WI38 (cell line): ENCODE measurements around the gene RFLNA.

Experiments
- H3K4me3 ChIP-seq: 2 replicates; pipeline ENCODE4 v1.5.1; 2011; ENCODE audit warnings: low read depth, mild to moderate bottlenecking, control low read depth, low read length
- CTCF ChIP-seq: IDR thresholded peaks from 2 replicates; pipeline ENCODE4 v1.5.1; 2012; ENCODE audit warnings: low read depth, mild to moderate bottlenecking, control low read depth, low read length

Gene RFLNA

GRCh38 chr12:124332058-124332672, 37.3 kb downstream of the RFLNA start:
- no peak; the same call in 1 of the 2 replicates for TF ChIP-seq CTCF
- H3K4me3 ChIP-seq, result no peak overlapping the region

DNA sequence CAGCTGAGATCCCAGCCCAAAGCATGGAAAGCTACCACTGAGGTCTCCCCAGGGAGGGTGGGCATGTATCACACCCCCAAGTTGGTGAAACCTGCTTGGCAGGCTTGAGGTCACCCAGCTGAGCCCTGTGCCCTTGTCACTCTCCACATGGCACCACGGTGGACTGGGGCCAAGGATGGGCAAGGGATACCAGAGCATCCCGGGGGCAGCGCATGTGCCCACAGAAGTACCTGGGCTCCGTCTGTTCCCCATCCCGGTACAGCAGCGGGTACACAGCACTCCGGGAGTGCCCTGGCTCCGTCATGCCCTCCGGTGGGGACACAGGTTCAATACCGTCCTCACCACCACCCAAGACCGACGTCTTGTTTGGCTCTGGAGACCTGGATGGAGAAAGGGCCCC, 38.0 kb downstream of the RFLNA start:
- no peak overlapping the region for H3K4me3 ChIP-seq
- no peak for TF ChIP-seq CTCF

- no peak for TF ChIP-seq CTCF
- H3K4me3 ChIP-seq, result no peak overlapping the region
These were observed 38.8 kb downstream of the RFLNA start for GRCh38 chr12:124333724-124334123.

DNA sequence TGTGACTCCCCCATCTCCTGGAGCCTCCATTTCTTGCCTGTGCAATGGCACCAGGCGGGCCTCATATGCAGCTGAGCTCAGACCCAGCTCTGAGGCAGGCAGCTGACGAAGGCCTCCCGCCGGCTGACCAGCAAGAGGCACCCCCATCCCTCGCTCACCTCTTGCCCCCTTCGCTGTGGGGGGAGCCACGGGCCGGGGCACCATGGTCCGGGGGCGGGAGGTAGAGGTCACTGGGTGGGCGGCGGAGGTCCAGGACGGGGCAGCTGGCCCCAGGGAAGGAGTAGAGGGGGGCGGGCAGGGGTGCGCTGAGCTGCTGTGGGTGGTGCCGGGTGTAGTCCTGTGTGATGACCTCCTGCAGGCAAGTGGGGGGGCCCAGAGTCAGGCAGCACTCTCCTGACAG, 39.4 kb downstream of the RFLNA start:
- no peak for TF ChIP-seq CTCF
- H3K4me3 ChIP-seq, result no peak overlapping the region

DNA sequence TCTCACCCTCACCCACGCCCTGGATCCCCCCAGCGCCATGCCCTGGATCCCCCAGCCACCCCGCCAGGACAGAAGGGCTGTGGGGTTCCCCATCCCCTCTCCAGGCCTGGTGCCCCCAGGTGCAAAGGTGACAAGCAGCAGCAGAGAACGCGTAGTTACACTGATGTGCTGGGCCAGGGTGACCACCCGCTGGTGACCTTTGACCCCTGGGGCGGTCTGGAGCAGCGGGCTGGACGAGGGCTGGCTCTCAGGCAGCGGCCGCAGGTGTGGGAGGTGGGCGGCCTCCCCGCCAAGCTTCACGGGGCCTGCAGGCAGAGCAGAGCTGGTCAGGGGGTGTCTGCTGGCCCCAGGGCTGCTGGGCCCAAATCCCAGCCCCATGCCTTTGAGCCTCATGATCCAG, 40.1 kb downstream of the RFLNA start:
- no peak overlapping the region for H3K4me3 ChIP-seq
- no peak for TF ChIP-seq CTCF

GRCh38 chr12:124335426-124336183, 40.7 kb downstream of the RFLNA start:
- no peak for TF ChIP-seq CTCF
- H3K4me3 ChIP-seq, result no peak overlapping the region

DNA sequence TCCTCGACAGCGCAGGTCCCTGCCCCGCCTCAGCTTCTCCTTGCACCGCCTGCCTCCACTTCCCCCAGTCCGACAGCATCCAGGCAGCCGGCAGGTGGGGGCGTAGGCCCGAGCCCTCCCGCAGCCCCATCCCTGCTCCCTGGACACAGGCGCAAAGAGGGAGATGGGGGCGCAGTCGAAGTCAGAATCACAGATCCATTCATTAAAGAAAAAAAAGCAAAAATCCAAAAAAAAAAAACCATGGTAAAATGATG, 41.2 kb downstream of the RFLNA start:
- no peak overlapping the region for H3K4me3 ChIP-seq
- TF ChIP-seq CTCF, result no peak
